GM12872 (cell line): Measurements from ENCODE around the gene UTP11.

Experiments
- TF ChIP-seq, protein P1 (sequence below): IDR thresholded peaks from 3 replicates; pipeline ENCODE4 v1.5.1; 2011; ENCODE audit warnings: low read depth, mild to moderate bottlenecking, low read length, moderate library complexity; ENCODE audit not compliant: insufficient read depth

UTP11 gene

GRCh38 chr1:38060498-38060897, 48.0 kb downstream of the UTP11 start:
- TF ChIP-seq, protein P1, sequence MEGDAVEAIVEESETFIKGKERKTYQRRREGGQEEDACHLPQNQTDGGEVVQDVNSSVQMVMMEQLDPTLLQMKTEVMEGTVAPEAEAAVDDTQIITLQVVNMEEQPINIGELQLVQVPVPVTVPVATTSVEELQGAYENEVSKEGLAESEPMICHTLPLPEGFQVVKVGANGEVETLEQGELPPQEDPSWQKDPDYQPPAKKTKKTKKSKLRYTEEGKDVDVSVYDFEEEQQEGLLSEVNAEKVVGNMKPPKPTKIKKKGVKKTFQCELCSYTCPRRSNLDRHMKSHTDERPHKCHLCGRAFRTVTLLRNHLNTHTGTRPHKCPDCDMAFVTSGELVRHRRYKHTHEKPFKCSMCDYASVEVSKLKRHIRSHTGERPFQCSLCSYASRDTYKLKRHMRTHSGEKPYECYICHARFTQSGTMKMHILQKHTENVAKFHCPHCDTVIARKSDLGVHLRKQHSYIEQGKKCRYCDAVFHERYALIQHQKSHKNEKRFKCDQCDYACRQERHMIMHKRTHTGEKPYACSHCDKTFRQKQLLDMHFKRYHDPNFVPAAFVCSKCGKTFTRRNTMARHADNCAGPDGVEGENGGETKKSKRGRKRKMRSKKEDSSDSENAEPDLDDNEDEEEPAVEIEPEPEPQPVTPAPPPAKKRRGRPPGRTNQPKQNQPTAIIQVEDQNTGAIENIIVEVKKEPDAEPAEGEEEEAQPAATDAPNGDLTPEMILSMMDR = no peak

GRCh38 chr1:38061290-38061689, 48.8 kb downstream of the UTP11 start:
- TF ChIP-seq, protein P1 = no peak

- TF ChIP-seq, protein P1 = no peak
These were observed 49.4 kb downstream of the UTP11 start for GRCh38 chr1:38061883-38062328.

DNA sequence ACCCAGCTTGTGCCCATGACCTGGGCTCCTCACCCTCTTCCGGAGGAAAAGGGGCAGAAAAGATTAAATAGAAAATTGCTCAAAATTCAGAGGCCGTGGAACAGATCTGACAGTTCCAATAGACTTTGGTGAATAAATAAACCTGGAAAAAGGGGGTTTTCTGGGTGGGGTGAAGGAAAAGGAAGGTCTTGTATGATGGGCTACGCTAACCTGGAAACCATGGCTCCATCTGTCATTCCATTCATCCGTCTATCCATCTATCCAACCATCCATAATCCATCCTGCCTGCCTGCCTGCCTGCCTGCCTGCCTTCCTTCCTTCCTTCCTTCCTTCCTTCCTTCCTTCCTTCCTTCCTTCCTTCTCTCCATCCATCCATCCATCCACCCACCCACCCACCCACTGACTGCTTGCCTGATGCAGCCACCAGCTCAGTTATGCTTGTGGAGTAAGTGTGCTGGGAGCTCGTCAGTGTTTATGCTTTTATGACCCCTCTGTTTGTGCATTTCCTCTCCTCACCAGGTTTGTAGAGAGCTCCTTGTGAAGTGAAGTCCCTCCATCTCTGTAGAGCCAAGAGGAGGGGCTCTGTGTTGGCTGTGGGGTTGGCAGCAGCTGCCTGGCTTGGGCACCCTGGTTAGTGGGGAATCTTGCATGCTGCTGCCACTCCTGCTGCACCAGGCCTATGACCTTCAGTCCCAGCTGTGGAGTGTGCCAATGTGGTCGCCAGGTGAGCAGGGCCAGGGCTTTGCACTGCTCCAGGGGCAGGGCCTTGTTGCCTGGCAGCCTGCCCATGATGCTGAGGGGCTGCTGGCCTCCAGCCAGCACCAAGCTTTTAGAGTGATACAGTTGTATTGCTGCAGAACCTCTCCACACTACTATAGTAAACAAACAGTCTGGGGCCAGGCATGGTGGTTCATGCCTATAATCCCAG, 50.1 kb downstream of the UTP11 start:
- TF ChIP-seq, protein P1 = no peak

GRCh38 chr1:38063616-38064015, 51.1 kb downstream of the UTP11 start:
- TF ChIP-seq, protein P1 = no peak

- TF ChIP-seq, protein P1 = no peak
These were observed 51.8 kb downstream of the UTP11 start for GRCh38 chr1:38064197-38064903.

- TF ChIP-seq, protein P1 = no peak
These were observed 55.9 kb downstream of the UTP11 start for GRCh38 chr1:38068220-38068979.
